HG03108 (cell line): ENCODE results near the gene PXN.

ENCODE experiments used
- ATAC-seq: cut with Tn5 transposase; IDR thresholded peaks from one replicate; pipeline ENCODE4 v1.9.1; 2021; ENCODE audit warnings: moderate library complexity; ENCODE audit not compliant: unreplicated experiment

The PXN gene

DNA sequence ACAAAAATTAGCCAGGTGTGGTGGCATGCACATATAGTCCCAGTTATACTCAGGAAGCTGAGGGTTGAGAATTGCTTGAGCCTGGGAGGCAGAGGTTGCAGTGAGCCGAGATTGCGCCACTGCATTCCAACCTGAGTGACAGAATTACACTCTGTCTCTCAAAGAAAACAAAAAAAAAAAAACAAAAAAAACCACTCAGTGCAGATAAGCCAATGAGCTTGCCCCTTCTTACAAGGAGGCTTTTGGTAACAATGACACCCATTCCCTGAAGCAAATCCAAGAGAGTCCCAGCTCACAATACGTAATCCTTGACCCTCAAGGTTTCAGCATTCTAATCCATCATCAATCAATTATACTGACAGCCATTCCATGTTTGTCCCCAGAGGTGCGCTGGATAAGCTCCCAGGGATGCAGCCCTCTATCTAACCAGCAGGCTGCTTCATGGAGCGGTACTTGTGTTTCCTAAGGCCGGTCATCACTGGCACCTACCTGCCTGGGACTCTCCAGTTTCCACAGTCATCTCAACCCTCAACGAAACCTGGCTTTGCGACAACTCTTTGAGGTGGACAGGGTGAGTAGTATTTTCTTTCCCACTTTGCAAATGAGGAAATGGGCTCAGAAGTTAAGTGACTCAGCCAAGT is 83.4 kb downstream of the PXN start:
- ATAC-seq, result no peak

DNA sequence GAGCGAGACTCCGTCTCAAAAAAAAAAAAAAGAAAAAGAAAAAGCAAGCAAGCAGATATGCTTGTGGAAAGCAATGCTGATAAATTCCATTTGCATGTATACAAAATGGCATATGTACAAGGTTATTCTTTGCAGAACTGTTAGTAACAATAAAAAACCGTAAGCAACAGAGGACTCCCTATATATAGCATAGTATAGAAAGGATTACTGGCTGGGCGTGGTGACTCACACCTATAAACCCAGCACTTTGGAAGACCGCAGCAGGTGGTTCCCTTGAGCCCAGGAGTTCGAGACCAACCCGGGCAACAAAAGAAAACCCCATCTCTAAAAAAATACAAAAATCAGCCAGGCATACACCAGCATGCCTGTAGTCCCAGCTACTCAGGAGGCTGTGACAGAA is 84.6 kb downstream of the PXN start:
- ATAC-seq, result no peak

GRCh38 chr12:120175537-120175936 is 90.0 kb downstream of the PXN start:
- ATAC-seq, result no peak

- no peak for ATAC-seq
Observed at GRCh38 chr12:120175062-120175461, 90.5 kb downstream of the PXN start.

DNA sequence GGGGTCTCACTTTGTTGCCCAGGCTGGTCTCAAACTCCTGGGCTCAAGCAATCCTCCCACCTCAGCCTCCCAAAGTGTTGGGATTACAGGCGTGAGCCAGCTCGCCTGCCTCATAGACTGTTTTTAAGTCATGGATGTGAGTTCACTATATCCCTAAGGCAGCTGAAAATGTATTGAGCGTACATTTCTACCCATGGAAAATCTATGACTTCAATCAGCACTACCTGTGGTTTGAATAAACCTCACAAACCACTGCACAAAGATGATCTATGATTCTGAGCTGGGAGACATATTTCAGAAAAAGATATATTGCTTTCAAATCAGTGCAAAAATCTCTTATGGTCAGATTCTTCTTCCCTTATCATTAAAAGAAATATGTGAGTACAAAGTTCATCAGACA is 93.5 kb downstream of the PXN start:
- no peak for ATAC-seq

DNA sequence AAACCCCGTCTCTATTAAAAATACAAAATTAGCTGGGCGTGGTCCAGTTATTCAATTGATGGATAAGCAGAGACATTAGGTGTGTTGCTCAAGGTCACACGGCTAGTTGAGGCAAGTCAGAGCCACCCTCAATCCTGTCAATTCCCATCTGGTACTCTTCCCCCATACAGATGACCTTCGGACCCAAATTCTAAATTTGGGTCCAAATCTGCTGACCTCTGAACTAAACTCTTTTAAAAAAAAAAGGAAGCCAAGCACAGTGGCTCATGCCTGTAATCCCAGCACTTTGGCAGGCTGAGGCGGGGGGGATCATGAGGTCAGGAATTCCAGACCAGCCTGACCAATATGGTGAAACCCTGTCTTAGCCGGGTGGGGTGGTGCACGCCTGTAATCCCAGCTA is 94.9 kb downstream of the PXN start:
- ATAC-seq, result no peak

GRCh38 chr12:120169946-120170345 is 95.6 kb downstream of the PXN start:
- no peak for ATAC-seq

- ATAC-seq, result no peak
Observed at GRCh38 chr12:120168337-120168736, 97.2 kb downstream of the PXN start.

DNA sequence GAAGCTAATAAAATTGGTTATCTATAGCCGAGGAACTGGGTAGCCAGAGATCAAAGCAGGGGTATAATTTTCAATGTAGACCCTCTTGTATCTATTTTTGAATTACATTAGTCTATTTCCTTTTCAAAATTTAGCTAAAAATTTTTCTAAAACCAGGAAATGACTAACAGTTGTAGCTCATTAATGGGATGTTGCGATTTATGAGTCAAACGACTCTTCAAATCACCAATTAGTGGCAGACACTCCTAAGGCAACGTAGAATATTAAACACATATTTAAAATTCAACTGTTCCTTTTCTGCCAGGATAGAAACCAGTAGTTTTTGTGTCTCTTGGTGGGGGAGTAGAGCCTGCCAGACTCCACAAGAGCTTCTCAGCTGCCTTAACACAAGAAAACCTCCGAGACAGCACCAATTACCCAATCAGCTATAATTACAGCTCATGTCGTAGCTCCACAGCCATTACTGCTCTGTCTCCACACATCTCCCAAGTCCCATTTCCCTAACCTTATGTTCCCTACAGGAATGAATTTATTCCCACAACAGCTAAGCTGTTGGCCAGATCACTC is 97.9 kb downstream of the PXN start:
- no peak for ATAC-seq

- no peak for ATAC-seq
Observed at GRCh38 chr12:120164293-120164692, 101.2 kb downstream of the PXN start.

GRCh38 chr12:120162763-120163162 is 102.8 kb downstream of the PXN start:
- ATAC-seq, result no peak

- ATAC-seq, result no peak
Observed at GRCh38 chr12:120161852-120162251, 103.7 kb downstream of the PXN start.
